Colon (tissue), 2 donors: ENCODE results near the gene HADHB.

Source experiments
- FAIRE-seq: peaks from 2 replicates; lab custom pipeline; 2012; peaks lifted over from hg19 to GRCh38; lab: Jason Lieb, UNC
- donor health status: control.
- donor health status: control.

Gene HADHB

DNA sequence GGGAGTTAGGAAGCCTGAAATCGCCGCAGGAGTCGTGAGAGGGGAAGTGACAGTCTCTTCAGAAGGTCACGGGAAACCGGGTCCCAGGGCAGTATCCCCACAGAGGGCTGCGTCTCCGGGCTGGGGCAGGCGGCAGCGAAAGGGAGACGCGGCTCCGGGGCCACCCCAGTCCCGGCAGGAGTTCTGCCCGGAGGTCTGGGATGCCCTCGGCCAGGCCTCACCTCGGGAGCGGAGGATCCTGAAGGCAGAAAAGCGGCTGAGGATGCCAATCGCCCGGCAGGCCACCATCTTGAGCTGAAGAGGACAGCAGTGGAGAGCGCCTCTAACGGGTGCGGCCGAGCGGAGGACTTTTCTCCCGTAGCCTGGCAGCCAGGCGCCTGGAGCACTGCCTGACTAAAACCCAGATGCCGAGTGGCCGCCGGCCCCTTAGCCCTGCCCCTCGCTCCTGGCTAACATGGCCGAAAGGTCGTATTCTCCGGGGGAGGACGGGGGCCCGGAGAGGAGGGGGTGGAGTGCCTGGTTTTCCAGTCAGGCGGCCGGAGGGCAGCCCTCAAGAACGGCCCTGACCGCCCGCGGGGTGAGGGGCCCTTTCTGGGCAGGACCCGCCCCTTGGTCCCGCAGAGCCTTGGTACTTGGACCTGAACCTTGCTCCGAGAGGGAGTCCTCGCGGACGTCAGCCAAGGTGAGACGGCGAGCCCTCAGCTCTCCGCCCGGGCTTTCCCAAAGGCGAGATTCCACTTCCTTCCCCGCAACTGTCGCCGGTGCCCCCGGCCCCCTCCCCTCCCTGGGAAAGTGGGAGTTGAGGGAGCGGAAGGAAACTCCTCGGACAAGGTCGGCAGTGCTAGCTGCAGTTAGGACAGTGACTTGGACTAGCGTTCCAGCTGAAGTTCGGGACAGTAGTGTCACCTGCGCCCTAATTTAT is at the start of gene HADHB, which contains the start of gene HADHA:
TSS of gene HADHB (plus strand) at position 631 of the 922 bp plus-strand sequence. CDS start 9,316 bp downstream, outside the sequence.
TSS of gene HADHA (minus strand) at position 324 of the 922 bp plus-strand sequence. CDS start at position 288, 36 bp downstream.
- no peak for FAIRE-seq

DNA sequence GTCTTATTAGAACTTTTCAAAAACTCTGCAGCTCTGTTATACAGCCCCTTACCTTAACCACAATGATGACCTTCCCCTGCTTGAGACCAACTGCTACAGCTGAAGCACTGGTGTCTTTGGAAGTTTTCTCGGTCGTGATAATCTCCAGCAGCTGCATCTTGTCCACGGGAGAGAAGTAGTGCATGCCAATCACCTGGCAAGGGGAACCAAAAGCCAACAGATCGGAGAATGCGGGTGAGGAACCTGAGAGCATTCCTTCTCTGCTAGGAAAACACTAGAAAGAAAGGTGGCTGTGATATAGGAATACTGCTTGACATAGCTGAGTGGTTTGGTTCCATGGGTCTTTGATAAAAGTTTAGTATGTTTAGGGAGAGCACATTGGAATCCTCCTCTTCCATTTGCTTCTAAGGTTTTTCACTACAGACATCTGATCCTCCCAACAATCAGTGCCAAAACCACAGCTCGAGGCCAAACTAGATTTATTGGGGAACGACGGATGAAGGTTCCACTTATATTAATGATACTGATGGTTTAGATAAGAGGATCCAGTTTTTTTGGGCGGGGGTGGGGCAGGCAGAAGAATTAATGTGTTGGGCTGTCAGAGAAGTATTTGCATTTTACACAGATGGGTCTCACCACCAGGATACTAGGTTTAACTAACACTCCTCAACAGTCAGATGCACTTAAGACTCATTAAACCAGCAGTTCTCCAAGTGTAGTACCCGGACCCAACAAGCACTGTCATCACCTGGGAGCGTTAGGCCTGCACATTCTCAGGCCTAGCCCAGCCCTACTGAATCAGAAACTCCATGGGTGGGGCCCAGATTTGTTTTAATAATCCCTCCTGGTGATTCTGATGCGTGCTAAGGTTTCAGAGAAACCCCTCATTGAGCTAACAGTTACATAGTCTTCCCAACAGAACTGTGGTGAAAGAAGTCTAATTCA is 49.4 kb upstream of the HADHB start:
- no peak for FAIRE-seq

DNA sequence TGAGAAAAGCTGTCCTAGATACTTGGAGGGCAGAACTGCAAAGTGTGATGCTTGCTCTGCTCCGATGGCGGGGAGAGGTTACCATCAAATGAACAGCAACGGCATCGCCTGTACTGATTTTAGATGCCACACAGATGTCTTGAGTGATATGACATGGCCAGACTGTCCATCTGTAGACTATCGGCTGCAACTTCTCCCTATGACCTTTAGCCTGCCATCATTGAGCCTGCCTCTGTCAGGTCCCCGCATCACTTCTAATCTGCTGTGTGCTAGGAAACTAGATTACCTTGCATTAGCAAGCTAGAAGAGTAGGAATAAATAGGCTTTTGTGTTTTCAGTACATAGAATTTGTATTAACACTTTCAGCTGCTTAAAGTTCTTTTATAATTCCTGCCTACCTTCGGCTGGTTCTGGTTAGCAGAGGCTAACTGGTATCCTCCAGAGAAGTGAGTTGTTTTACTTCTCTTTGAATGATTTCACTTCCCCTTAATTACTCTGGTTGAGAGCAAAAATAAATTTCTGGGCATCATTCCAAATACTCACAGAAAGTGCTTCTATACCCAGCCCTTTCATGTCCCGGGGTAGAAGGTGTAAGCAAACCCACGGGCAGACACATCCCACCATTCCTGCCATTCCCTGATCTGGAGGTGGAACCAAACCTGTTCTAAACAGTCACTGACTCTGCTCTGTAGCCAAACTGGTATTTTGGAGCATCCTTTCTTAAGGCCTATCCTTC is 47.9 kb upstream of the HADHB start:
- no peak for FAIRE-seq

- no peak for FAIRE-seq
Measured at GRCh38 chr2:26197516-26197915, 47.2 kb upstream of the HADHB start.

GRCh38 chr2:26202981-26203490 is 41.7 kb upstream of the HADHB start:
- no peak for FAIRE-seq

- no peak for FAIRE-seq
Measured at GRCh38 chr2:26203906-26204305, 40.8 kb upstream of the HADHB start.

DNA sequence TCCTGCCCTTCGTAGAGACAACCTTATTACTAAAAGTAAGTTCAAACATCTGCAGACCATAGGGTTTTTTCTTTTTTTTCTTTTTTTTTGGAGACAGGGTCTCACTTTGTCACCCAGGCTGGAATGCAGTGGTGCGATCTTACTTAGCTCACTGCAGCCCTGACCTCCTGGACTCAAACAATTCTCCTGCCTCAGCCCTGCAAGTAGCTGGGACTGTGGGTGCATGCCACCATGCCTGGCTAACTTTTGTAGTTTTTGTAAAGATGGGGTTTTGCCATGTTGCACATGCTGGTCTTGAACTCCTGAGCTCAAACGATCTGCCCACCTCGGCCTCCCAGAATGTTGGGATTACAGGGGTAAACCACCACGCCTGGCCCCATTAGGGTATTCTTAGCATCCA is 32.7 kb upstream of the HADHB start:
- no peak for FAIRE-seq

- no peak for FAIRE-seq
Measured at GRCh38 chr2:26214759-26215158, 30.0 kb upstream of the HADHB start.

GRCh38 chr2:26215833-26216232 is 28.9 kb upstream of the HADHB start:
- no peak for FAIRE-seq

DNA sequence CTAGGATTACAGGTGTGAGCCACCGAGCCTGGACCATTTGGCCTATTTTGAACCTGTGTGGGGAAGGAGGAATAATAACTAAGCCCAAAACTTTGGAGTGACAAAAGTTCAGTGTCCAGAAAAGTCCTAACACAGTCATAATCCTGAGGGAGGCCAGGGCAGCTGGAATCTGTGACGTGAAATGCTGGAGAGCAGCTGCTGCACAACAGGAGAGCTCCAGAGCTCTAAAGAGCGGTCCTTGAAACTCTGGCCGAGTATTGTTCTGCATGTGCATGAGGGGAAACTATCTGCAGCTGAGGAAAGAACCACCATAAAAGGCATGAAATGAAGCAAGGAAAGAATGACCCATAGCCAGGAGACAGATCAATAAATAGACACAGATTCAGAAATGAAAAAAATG is 28.2 kb upstream of the HADHB start:
- no peak for FAIRE-seq

DNA sequence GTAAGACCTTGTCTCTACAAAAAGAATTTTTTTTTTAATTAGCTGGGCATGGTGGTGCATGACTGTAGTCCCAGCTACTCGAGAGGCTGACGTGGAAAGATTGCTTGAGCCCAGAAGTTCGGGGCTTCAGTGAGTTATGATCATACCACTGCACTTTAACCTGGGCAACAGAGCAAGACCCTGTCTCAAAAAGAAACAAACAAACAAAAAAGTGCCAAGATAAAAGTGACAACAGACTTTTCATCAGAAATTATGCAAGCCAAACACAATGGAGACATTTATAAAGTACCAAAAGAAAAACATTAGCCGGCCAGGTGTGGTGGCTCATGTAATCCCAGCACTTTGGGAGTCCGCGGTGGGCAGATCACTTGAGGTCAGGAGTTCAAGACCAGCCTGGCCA is 27.0 kb upstream of the HADHB start:
- no peak for FAIRE-seq

GRCh38 chr2:26223018-26223417 is 21.7 kb upstream of the HADHB start:
- no peak for FAIRE-seq

- no peak for FAIRE-seq
Measured at GRCh38 chr2:26224095-26224494, 20.6 kb upstream of the HADHB start.

- no peak for FAIRE-seq
Measured at GRCh38 chr2:26229595-26229994, 15.1 kb upstream of the HADHB start.

- no peak for FAIRE-seq
Measured at GRCh38 chr2:26230806-26231205, 13.9 kb upstream of the HADHB start.

DNA sequence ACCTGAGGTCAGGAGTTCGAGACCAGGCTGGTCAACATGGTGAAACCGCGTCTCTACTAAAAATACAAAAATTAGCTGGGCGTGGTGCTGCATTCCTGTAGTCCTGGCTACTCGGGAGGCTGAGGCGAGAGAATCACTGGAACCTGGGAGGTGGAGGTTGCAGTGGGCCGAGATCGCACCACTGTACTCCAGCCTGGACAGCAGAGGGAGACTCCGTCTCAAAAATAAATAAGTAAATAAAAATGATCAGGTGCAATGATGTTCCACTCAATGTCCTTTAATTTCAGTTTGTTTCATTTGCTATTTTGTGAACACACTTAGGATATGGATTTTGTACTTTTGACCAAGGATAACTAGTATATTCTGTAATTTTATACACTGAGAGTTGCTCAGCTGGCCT is 9.7 kb upstream of the HADHB start:
- no peak for FAIRE-seq

- FAIRE-seq: no peak
Measured at GRCh38 chr2:26237868-26238267, 6.9 kb upstream of the HADHB start.

- FAIRE-seq: no peak
Measured at GRCh38 chr2:26238311-26238958, 6.3 kb upstream of the HADHB start.

- FAIRE-seq: no peak
Measured at GRCh38 chr2:26241928-26242436, 2.8 kb upstream of the HADHB start.

- no peak for FAIRE-seq
Measured at GRCh38 chr2:26243470-26244308, 1.1 kb upstream of the HADHB start.
